ENCODE measurements around the gene TCAIM.

- TF ChIP-seq CTCF (IDR thresholded peaks at IDR 0.05; ENCODE audit: low read depth, low read length, poor library complexity, severe bottlenecking) (no peak), EZH2phosphoT487 (IDR thresholded peaks at IDR 0.05; ENCODE audit: borderline replicate concordance, low read length) (no peak)
These were observed 20.7 kb downstream of the TCAIM start for GRCh38 chr3:44359146-44359751.

All from DOHH2 (cell line).